AG08395 (cell line): Measurements from ENCODE around the gene RANBP9.

Experiments used
- DNase-seq: peaks from one replicate; pipeline ENCODE4 v3.0.0; 2012; ENCODE audit warnings: mixed read lengths, low spot score

RANBP9 gene

GRCh38 chr6:13711733-13712598, at the start of gene RANBP9:
Gene RANBP9, minus strand, starts transcription at chr6:13711835. Its CDS starts 330 bp downstream, at chr6:13711505.
- peak; percentile 89 for DNase-seq

- DNase-seq: peak; percentile 78
Observed at GRCh38 chr6:13760307-13761304, 49.0 kb upstream of the RANBP9 start.

GRCh38 chr6:13759025-13759424, 47.4 kb upstream of the RANBP9 start:
- no peak for DNase-seq

GRCh38 chr6:13754644-13755043, 43.0 kb upstream of the RANBP9 start:
- no peak for DNase-seq

GRCh38 chr6:13743736-13744127, 32.1 kb upstream of the RANBP9 start:
- DNase-seq: no peak

- DNase-seq: no peak
Observed at GRCh38 chr6:13742961-13743735, 31.5 kb upstream of the RANBP9 start.

GRCh38 chr6:13741365-13741764, 29.7 kb upstream of the RANBP9 start:
- no peak for DNase-seq

- DNase-seq: no peak
Observed at GRCh38 chr6:13735031-13735430, 23.4 kb upstream of the RANBP9 start.

GRCh38 chr6:13733178-13733887, 21.7 kb upstream of the RANBP9 start:
- DNase-seq: peak; percentile 92

- no peak for DNase-seq
Observed at GRCh38 chr6:13730704-13731103, 19.1 kb upstream of the RANBP9 start.

- DNase-seq: peak; percentile 86
Observed at GRCh38 chr6:13729891-13730290, 18.3 kb upstream of the RANBP9 start.

- DNase-seq: no peak
Observed at GRCh38 chr6:13725570-13725969, 13.9 kb upstream of the RANBP9 start.

- no peak for DNase-seq
Observed at GRCh38 chr6:13725052-13725451, 13.4 kb upstream of the RANBP9 start.

- no peak for DNase-seq
Observed at GRCh38 chr6:13724182-13724581, 12.5 kb upstream of the RANBP9 start.

- DNase-seq: no peak
Observed at GRCh38 chr6:13722880-13723279, 11.2 kb upstream of the RANBP9 start.

- no peak for DNase-seq
Observed at GRCh38 chr6:13718123-13718458, 6.5 kb upstream of the RANBP9 start.

GRCh38 chr6:13716955-13717295, 5.3 kb upstream of the RANBP9 start:
- no peak for DNase-seq

- no peak for DNase-seq
Observed at GRCh38 chr6:13716225-13716954, 4.8 kb upstream of the RANBP9 start.

- no peak for DNase-seq
Observed at GRCh38 chr6:13715444-13715883, 3.8 kb upstream of the RANBP9 start.

- DNase-seq: peak; percentile 56
Observed at GRCh38 chr6:13712599-13712898, 914 bp upstream of the RANBP9 start.

GRCh38 chr6:13711324-13711732, 307 bp downstream of the RANBP9 start:
- no peak for DNase-seq
